Measurements from ENCODE around the gene PBX1. TPM values are rescaled to one million over a fixed set of nuclear protein-coding genes. Genes with fewer than 3 reads are reported as not detected.

PBX1 gene
- total RNA-seq, 2 donors from 2014 or later, result 59.9 to 79.2 TPM

DNA sequence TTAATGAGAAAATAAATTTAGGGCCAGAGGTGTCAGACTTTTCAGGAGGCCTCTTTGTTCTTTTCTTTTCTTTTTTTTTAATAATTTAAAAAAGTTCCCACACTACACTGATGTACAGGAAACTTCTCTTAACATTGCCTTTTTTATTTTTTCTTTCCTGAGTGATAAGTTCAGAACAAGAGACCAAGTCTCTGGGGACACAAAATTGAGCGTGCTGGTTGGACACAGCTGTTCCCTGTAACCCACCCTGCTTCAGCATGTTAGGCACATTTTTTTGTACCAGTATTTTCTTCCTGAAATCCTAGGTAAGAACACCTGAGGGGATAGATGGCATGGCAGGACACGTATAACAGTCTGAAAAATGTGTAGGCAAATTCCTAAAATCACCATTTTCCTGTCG is 50.1 kb downstream of the PBX1 start:
- Mint-ChIP-seq H3K9me3 (no peaks in the 10 kb centered on the region), H3K27me3 (ENCODE audit: insufficient read depth) (no peaks in the 10 kb centered on the region), H3K36me3 (ENCODE audit: low read depth) (peaks cover 2% of the 10 kb centered on the region), H3K4me1 (peaks cover 69% of the 10 kb centered on the region), H3K27ac (no peak overlapping the region), H3K4me3 (no peak overlapping the region)
- TF ChIP-seq, protein P1, sequence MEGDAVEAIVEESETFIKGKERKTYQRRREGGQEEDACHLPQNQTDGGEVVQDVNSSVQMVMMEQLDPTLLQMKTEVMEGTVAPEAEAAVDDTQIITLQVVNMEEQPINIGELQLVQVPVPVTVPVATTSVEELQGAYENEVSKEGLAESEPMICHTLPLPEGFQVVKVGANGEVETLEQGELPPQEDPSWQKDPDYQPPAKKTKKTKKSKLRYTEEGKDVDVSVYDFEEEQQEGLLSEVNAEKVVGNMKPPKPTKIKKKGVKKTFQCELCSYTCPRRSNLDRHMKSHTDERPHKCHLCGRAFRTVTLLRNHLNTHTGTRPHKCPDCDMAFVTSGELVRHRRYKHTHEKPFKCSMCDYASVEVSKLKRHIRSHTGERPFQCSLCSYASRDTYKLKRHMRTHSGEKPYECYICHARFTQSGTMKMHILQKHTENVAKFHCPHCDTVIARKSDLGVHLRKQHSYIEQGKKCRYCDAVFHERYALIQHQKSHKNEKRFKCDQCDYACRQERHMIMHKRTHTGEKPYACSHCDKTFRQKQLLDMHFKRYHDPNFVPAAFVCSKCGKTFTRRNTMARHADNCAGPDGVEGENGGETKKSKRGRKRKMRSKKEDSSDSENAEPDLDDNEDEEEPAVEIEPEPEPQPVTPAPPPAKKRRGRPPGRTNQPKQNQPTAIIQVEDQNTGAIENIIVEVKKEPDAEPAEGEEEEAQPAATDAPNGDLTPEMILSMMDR (conservative IDR thresholded peaks at IDR 0.05), result no peak
- no peak for DNase-seq
- H3K27ac ChIP-seq (ENCODE audit: low read depth, low read length), result no peak overlapping the region
- H3K9me3 ChIP-seq (ENCODE audit: control insufficient read depth, low read length), result no peaks in the 10 kb centered on the region
- 94 to 100% methylated on average over 3 of the region's 3 CpGs for WGBS, 2 experiments (ENCODE audit: insufficient coverage in 1 of 2, insufficient read length in 1 of 2)
- no peak overlapping the region for H3K9ac ChIP-seq (ENCODE audit: extremely low read depth, low read length, poor library complexity, severe bottlenecking)
- no peaks in the 10 kb centered on the region for H3K27me3 ChIP-seq (ENCODE audit: control insufficient read depth, insufficient read depth, low read length, poor library complexity, severe bottlenecking)
- no peaks in the 10 kb centered on the region for H3K36me3 ChIP-seq (ENCODE audit: control insufficient read depth, insufficient read depth, low read length)
- peaks cover 13% of the 10 kb centered on the region for H3K4me1 ChIP-seq (ENCODE audit: control insufficient read depth, insufficient read depth, low read length)
- H3K4me3 ChIP-seq (ENCODE audit: low read length), result no peak overlapping the region

DNA sequence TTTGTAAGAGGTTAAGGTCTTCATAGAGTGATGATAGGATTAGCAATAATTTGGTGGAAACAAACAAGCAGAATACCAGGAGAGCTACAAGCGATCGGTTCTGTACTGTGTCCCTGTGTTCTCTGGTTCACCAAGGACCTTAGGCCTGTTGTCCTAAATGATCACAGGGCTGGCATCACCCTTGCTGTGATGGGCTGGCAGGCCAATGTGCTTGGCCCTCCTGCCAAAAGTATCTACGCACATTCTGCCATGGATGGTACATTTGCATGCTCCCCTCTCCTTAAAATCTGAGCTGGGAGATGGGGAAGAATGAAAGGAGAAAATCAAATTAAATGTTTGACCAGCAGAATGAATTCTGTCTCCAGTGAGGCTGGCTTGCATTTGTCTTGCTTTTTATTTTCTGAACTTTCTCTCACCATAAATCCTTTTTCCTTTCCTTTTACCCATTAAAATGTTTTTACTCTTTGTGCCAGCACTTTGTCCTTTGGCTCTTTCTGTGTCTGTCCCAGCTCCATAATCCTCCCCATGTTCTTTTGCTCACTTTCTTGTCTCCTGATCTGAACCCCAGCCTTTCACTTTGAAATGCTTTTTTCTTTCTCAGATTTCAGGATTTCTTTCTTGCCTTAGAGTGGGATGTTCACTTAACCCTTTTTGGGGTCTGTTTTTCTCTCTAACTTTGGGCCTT is 51.7 kb downstream of the PBX1 start:
- Histone ChIP-seq H3K27me3 (ENCODE audit: control insufficient read depth, insufficient read depth, low read length, poor library complexity, severe bottlenecking) (no peaks in the 10 kb centered on the region), H3K4me1 (ENCODE audit: control insufficient read depth, insufficient read depth, low read length) (peaks cover 7% of the 10 kb centered on the region), H3K9me3 (ENCODE audit: control insufficient read depth, low read length) (no peaks in the 10 kb centered on the region), H3K36me3 (ENCODE audit: control insufficient read depth, insufficient read depth, low read length) (no peaks in the 10 kb centered on the region), H3K9ac (ENCODE audit: extremely low read depth, low read length, poor library complexity, severe bottlenecking) (no peak overlapping the region), H3K27ac (ENCODE audit: low read depth, low read length) (no peak overlapping the region), H3K4me3 (ENCODE audit: low read length) (no peak overlapping the region)
- peaks cover 64% of the 10 kb centered on the region for H3K4me1 Mint-ChIP-seq
- no peaks in the 10 kb centered on the region for H3K27me3 Mint-ChIP-seq (ENCODE audit: insufficient read depth)
- no peaks in the 10 kb centered on the region for H3K9me3 Mint-ChIP-seq
- TF ChIP-seq, protein P1 (conservative IDR thresholded peaks at IDR 0.05), result no peak
- 83 to 99% methylated on average over 3 of the region's 3 CpGs for WGBS, 2 experiments (ENCODE audit: insufficient coverage in 1 of 2, insufficient read length in 1 of 2)
- peaks cover 2% of the 10 kb centered on the region for H3K36me3 Mint-ChIP-seq (ENCODE audit: low read depth)
- no peak overlapping the region for H3K27ac Mint-ChIP-seq
- no peak overlapping the region for H3K4me3 Mint-ChIP-seq
- no peak for DNase-seq

DNA sequence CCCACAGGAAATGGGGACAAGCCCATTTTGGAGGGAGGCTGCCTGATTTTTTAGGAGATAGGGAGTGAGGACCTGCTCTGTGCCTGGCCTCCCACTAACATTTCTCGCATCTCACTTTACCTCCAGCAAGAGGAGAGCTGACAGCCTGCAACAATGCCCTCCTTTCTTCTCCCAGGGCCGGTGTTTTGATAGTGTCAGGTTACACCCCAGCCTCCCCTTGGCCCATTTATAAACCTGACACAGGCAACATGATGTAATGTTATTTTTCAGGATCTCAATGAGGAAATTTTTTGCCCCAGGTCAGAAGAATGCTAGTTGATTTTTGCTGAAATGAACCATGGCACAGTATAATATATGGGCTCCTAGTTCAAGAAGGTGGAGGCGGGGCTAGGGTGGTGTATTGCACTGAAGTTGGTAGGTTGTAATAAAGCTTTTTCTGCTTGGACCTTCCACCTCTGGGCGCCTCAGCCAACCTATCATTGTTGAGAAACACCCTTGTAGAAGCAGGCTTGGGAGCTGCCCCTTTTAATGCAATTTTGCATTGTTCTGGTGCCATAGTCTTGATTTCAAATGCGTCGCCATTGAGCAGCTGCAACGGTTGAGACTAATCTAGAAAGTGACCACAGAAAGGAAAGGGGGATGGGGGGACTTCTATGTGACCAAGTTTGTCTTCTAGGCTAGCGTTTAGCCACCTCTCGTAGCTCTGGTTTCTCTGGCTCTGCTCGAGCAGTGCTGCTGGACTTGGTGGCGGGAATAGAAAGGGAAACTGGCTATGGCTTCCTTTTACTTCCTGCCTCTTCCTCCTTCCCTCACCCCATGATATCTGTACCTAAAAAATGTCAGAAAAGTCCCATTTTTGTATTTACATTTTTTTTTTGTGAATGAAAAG is 53.0 kb downstream of the PBX1 start:
- DNase-seq, result peak; percentile 71
- no peaks in the 10 kb centered on the region for H3K9me3 ChIP-seq (ENCODE audit: control insufficient read depth, low read length)
- no peaks in the 10 kb centered on the region for H3K27me3 ChIP-seq (ENCODE audit: control insufficient read depth, insufficient read depth, low read length, poor library complexity, severe bottlenecking)
- Mint-ChIP-seq H3K27me3 (ENCODE audit: insufficient read depth) (no peaks in the 10 kb centered on the region), H3K36me3 (ENCODE audit: low read depth) (peaks cover 2% of the 10 kb centered on the region), H3K9me3 (no peaks in the 10 kb centered on the region), H3K27ac (peak overlapping the region; percentile 6), H3K4me3 (no peak overlapping the region), H3K4me1 (peaks cover 61% of the 10 kb centered on the region)
- H3K9ac ChIP-seq (ENCODE audit: extremely low read depth, low read length, poor library complexity, severe bottlenecking), result no peak overlapping the region
- WGBS, 2 experiments (ENCODE audit: insufficient coverage in 1 of 2, insufficient read length in 1 of 2), result 74 to 83% methylated on average over 7 to 11 of the region's 11 CpGs
- peak overlapping the region; percentile 76 for H3K27ac ChIP-seq (ENCODE audit: low read depth, low read length)
- no peaks in the 10 kb centered on the region for H3K36me3 ChIP-seq (ENCODE audit: control insufficient read depth, insufficient read depth, low read length)
- H3K4me3 ChIP-seq (ENCODE audit: low read length), result no peak overlapping the region
- peaks cover 5% of the 10 kb centered on the region for H3K4me1 ChIP-seq (ENCODE audit: control insufficient read depth, insufficient read depth, low read length)
- TF ChIP-seq, protein P1 (conservative IDR thresholded peaks at IDR 0.05), result no peak

Measured in endodermal cell (in vitro differentiated cells).